HEK293T (cell line): ENCODE results near the gene BEAN1.

Experiments
- ARNT ChIP-seq: fragments of 450-650 bp; IDR thresholded peaks from 2 replicates; pipeline ENCODE4 v1.6.1; 2017; ENCODE audit warnings: mild to moderate bottlenecking
- BHLHE40 ChIP-seq: fragments of 450-650 bp; IDR thresholded peaks from 2 replicates; pipeline ENCODE4 v1.6.1; 2016; ENCODE audit warnings: mild to moderate bottlenecking, moderate library complexity, borderline replicate concordance
- FOXK2 ChIP-seq: fragments of 450-650 bp; IDR thresholded peaks from 2 replicates; pipeline ENCODE4 v1.6.1; 2016; ENCODE audit warnings: mild to moderate bottlenecking
- FOXM1 ChIP-seq: fragments of 450-650 bp; IDR thresholded peaks from 2 replicates; pipeline ENCODE4 v1.6.1; 2017; ENCODE audit warnings: mild to moderate bottlenecking, borderline replicate concordance
- NFRKB ChIP-seq: fragments of 450-650 bp; IDR thresholded peaks from 2 replicates; pipeline ENCODE4 v1.6.1; 2016; ENCODE audit warnings: mild to moderate bottlenecking, moderate library complexity
- SUZ12 ChIP-seq: fragments of 450-650 bp; IDR thresholded peaks from 2 replicates; pipeline ENCODE4 v1.6.1; 2016; ENCODE audit warnings: mild to moderate bottlenecking
- ZNF384 ChIP-seq: fragments of 450-650 bp; IDR thresholded peaks from 2 replicates; pipeline ENCODE4 v1.6.1; 2016

- TF ChIP-seq NFRKB (no peak), BHLHE40 (no peak), FOXM1 (no peak), ZNF384 (no peak), FOXK2 (no peak), ARNT (no peak), SUZ12 (no peak)
Measured at GRCh38 chr16:66388350-66389139, 38.5 kb upstream of the BEAN1 start.
